A673 (cell line): Measurements from ENCODE around the gene COBLL1.

Experiments
- CTCF ChIP-seq: fragments of 300-800, 200-600 bp; sonication (generic); conservative IDR thresholded peaks from 2 replicates; pipeline ENCODE4 v1.5.1; 2017; ENCODE audit warnings: low read depth, mild to moderate bottlenecking, antibody characterized with exemption, low read length, moderate library complexity, mixed read lengths
- EZH2 ChIP-seq: fragments of 200-600 bp; sonication (generic); IDR thresholded peaks from 2 replicates; pipeline ENCODE4 v1.6.1; 2017; ENCODE audit warnings: borderline replicate concordance, low read depth, mild to moderate bottlenecking, mixed read lengths, antibody characterized with exemption, low read length; ENCODE audit not compliant: poor library complexity, severe bottlenecking

DNA sequence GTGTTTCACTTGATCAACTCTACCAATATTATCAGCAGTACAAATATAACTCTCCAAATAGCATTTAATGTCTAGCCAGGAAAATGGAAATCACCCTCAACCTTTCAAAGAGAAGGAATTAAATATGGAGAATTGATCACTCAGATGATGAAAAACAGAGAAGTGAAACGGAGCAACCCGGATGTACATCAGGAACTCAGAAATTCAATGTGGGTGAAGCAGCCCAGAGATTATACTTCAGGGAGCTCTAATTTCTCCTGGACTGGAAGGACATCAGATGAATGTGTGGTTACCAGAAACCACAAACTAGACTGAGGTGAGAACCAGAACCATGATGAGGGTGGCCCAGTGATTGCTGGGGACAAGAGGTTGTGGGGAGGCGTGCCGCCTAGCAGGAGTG, 35.5 kb upstream of the COBLL1 start:
- TF ChIP-seq CTCF (no peak), EZH2 (no peak)
